ENCODE data around the gene CYREN. TPM values are rescaled to one million over a fixed set of nuclear protein-coding genes. Genes with fewer than 3 reads are reported as not detected.

Gene CYREN
- total and polyA plus RNA-seq, 9 of the 15 experiments (the other 6 are each of a cell fraction or from before 2014, with no cell fraction given) = 13.9 to 108 (median 88.8) TPM

DNA sequence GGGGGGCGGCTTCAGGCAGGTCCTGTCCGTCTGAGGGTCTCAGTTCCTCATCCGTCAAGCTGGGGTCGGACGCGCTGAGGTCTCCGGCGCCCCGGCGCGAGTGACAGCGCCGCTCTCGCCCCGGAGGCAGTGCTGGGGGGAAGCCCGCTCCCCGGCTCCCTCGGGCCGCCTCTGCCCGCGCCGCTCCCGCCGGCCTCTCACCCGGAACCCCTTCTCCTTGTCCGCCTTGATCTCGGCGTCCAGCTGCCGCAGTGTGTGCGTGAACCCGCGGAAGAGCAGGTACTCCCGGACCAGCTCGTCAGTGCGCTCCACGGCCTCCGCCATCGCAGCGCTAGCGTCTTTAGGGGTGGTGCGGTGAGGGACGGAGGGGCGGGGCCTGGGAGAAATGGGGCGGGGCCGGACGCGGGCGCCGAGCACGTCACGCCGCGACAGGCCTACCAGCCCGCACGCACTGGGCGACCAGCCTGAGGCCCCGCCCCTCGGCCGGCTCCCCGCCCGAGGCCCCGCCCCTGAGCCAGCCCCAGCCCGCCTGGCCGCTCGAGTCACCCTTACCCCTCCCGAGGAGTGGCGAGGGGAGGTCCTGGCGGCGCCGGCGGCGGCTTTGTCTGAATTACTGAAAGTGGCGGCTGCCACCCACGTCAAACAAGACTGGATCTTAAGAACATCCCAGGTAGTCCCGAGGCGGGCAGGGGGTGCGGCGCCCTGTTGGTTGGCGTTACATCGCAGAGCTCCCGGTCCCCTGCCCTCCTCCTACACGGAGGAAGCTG lies 40.9 kb upstream of the CYREN start, which contains the start of gene WDR91 (continued):
- TF ChIP-seq MLX (CRISPR knock-in tag; conservative IDR thresholded peaks at IDR 0.05) (peak in 1 of 2 experiments; percentile 46; a peak in 1 of 4 replicates), KAT7 (CRISPR knock-in tag; IDR thresholded peaks at IDR 0.05; ENCODE audit: borderline replicate concordance) (peak; percentile 71; the same call in 1 of the 2 replicates), EP400 (IDR thresholded peaks at IDR 0.05) (peak; percentile 24; the same call in 1 of the 2 replicates), POLR2G (IDR thresholded peaks at IDR 0.05; ENCODE audit: low read depth, low read length) (peak; percentile 96), POLR2H (tag; IDR thresholded peaks at IDR 0.05; ENCODE audit: low read depth) (no peak), POLR2AphosphoS5 (IDR thresholded peaks at IDR 0.05; ENCODE audit: control insufficient read depth, insufficient read depth, low read depth, low read length) (peak; percentile 93), NRF1 (conservative IDR thresholded peaks at IDR 0.05 in 1 of 2, IDR thresholded peaks at IDR 0.05 in 1 of 2) (peak; percentile 61 to 66), TCF7 (IDR thresholded peaks at IDR 0.05; ENCODE audit: borderline replicate concordance) (no peak), THAP12 (CRISPR knock-in tag; IDR thresholded peaks at IDR 0.05) (peak; percentile 73; the same call in 1 of the 2 replicates), ZNF512 (tag; IDR thresholded peaks at IDR 0.05) (no peak), PKNOX1 (IDR thresholded peaks at IDR 0.05) (peak; percentile 60), DMBX1 (CRISPR knock-in tag; IDR thresholded peaks at IDR 0.05; ENCODE audit: borderline replicate concordance) (no peak), CXXC5 (CRISPR knock-in tag; IDR thresholded peaks at IDR 0.05) (peak; percentile 78; the same call in 1 of the 2 replicates), USF1 (CRISPR knock-in tag; IDR thresholded peaks at IDR 0.05) (peak; percentile 19; the same call in 1 of the 2 replicates), JUND (IDR thresholded peaks at IDR 0.05; ENCODE audit: borderline replicate concordance, low read depth, low read length) (0 out of 2 replicates have a peak, but pooled peaks have one; percentile 5), JUND (tag; IDR thresholded peaks at IDR 0.05; ENCODE audit: borderline replicate concordance, low read depth, low read length) (peak; percentile 54; the same call in 1 of the 3 replicates), FUS (optimal IDR thresholded peaks at IDR 0.05; ENCODE audit: low read depth, low read length) (no peak)
- TF ChIP-seq, protein P1, sequence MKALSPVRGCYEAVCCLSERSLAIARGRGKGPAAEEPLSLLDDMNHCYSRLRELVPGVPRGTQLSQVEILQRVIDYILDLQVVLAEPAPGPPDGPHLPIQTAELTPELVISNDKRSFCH (CRISPR knock-in tag; IDR thresholded peaks at IDR 0.05) = no peak
- TF ChIP-seq, protein P1 (tag; IDR thresholded peaks at IDR 0.05) = 0 out of 2 replicates have a peak, but pooled peaks have one; percentile 19
